Measurements from ENCODE around the gene PLXDC2. TPM values are rescaled to one million over a fixed set of nuclear protein-coding genes. Genes with fewer than 3 reads are reported as not detected.

The PLXDC2 gene
- 4.6 TPM in 2 replicates for total RNA-seq (2014; rRNA removed; shearing (Covaris generic))

DNA sequence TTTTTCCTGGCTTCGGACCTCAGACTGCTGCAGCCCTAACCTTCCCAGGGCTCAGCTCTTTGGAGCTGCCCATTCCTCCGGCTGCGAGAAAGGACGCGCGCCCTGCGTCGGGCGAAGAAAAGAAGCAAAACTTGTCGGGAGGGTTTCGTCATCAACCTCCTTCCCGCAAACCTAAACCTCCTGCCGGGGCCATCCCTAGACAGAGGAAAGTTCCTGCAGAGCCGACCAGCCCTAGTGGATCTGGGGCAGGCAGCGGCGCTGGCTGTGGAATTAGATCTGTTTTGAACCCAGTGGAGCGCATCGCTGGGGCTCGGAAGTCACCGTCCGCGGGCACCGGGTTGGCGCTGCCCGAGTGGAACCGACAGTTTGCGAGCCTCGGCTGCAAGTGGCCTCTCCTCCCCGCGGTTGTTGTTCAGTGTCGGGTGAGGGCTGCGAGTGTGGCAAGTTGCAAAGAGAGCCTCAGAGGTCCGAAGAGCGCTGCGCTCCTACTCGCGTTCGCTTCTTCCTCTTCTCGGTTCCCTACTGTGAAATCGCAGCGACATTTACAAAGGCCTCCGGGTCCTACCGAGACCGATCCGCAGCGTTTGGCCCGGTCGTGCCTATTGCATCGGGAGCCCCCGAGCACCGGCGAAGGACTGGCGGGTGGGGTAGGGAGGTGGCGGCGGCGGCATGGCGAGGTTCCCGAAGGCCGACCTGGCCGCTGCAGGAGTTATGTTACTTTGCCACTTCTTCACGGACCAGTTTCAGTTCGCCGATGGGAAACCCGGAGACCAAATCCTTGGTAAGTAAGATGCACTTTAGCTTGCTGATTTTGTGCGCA is at the start of gene PLXDC2:
TSS of gene PLXDC2 (plus strand) at position 22 of the 820 bp plus-strand sequence.

Small RNA genes lying within 50 kb of the gene (small RNA-seq; reads per million reads assigned to genes)
- gene RNU6-1212P: not detected
